Bronchial epithelial cell (primary cell): Measurements from ENCODE around the gene RASSF6. TPM values are rescaled to one million over a fixed set of nuclear protein-coding genes. Genes with fewer than 3 reads are reported as not detected.

Experiments used
- DNase-seq: peaks from one replicate; pipeline ENCODE4 v3.0.0-alpha.2; 2010; ENCODE audit warnings: low read depth
- FAIRE-seq: peaks from 2 replicates; lab custom pipeline; 2011; peaks lifted over from hg19 to GRCh38; lab: Jason Lieb, UNC
- H3K27me3 ChIP-seq: 2 replicates; pipeline ENCODE4 v1.5.1; 2011; ENCODE audit warnings: low read length; ENCODE audit not compliant: control insufficient read depth, insufficient read depth
- H3K36me3 ChIP-seq: 2 replicates; pipeline ENCODE4 v1.5.1; 2011; ENCODE audit warnings: low read length; ENCODE audit not compliant: control insufficient read depth, insufficient read depth
- H3K4me3 ChIP-seq: 2 replicates; pipeline ENCODE4 v1.5.1; 2011; ENCODE audit warnings: mild to moderate bottlenecking, low read depth, low read length, control low read depth
- CTCF ChIP-seq: IDR thresholded peaks from 2 replicates; pipeline ENCODE4 v1.5.1; 2011; ENCODE audit warnings: mild to moderate bottlenecking, moderate library complexity, low read length, control low read depth, inconsistent platforms; ENCODE audit not compliant: insufficient read depth, severe bottlenecking
- total RNA-seq: library from RNA; depleted of rRNA; stranded (reverse); fragments of >200 nt; gene quantifications from 2 replicates; pipeline ENCODE4 v1.2.1, GENCODE V29; 2014

RASSF6 gene
- total RNA-seq, 1 donor from 2014 or later: 7.4 TPM

GRCh38 chr4:73589887-73590801 is 30.1 kb downstream of the RASSF6 start:
- Histone ChIP-seq H3K4me3 (no peak overlapping the region), H3K27me3 (no peaks in the 10 kb centered on the region), H3K36me3 (peaks cover 7% of the 10 kb centered on the region)
- no peak for TF ChIP-seq CTCF
- DNase-seq (peak; percentile 55), FAIRE-seq (no peak)

- no peak for TF ChIP-seq CTCF
- no peaks in the 10 kb centered on the region for H3K27me3 ChIP-seq
- FAIRE-seq (no peak), DNase-seq (peak; percentile 97)
- no peak overlapping the region for H3K4me3 ChIP-seq
- H3K36me3 ChIP-seq: peaks cover 9% of the 10 kb centered on the region
Measured at GRCh38 chr4:73589261-73589847, 30.9 kb downstream of the RASSF6 start.

GRCh38 chr4:73588613-73589012 is 31.6 kb downstream of the RASSF6 start:
- H3K36me3 ChIP-seq: peaks cover 9% of the 10 kb centered on the region
- no peak for DNase-seq
- no peak overlapping the region for H3K4me3 ChIP-seq
- H3K27me3 ChIP-seq: no peaks in the 10 kb centered on the region
- no peak for TF ChIP-seq CTCF
- no peak for FAIRE-seq

GRCh38 chr4:73586666-73587065 is 33.6 kb downstream of the RASSF6 start:
- no peak for TF ChIP-seq CTCF
- peaks cover 2% of the 10 kb centered on the region for H3K36me3 ChIP-seq
- H3K27me3 ChIP-seq: no peaks in the 10 kb centered on the region
- no peak overlapping the region for H3K4me3 ChIP-seq
- DNase-seq: no peak
- FAIRE-seq: no peak

- no peak for TF ChIP-seq CTCF
- Histone ChIP-seq H3K4me3 (no peak overlapping the region), H3K27me3 (no peaks in the 10 kb centered on the region), H3K36me3 (peaks cover 6% of the 10 kb centered on the region)
- DNase-seq: peak; percentile 68
- FAIRE-seq: no peak
Measured at GRCh38 chr4:73586040-73586439, 34.2 kb downstream of the RASSF6 start.
